ENCODE results near the gene OR11H6.
"Not testable (repeated sequence)": the region's sequence is repeated elsewhere in the genome, so short reads cannot be mapped to it uniquely, and the experiment has no call there.

The OR11H6 gene

GRCh38 chr14:20264361-20264760 is 40.9 kb downstream of the OR11H6 start:
- H3K4me3 ChIP-seq (ENCODE audit: low read length); H3K36me3 ChIP-seq (ENCODE audit: insufficient read depth, low read length); H3K27me3 ChIP-seq (ENCODE audit: insufficient read depth, low read length); H3K27ac ChIP-seq (ENCODE audit: low read depth, low read length); H3K4me1 ChIP-seq (ENCODE audit: insufficient read depth, low read length); H3K9ac ChIP-seq (ENCODE audit: low read depth, low read length): not testable (repeated sequence)
- WGBS = 93% methylated on average over 5 of the region's 5 CpGs
- H3K9me3 ChIP-seq (ENCODE audit: insufficient read depth, low read depth, low read length) = peaks cover 44% of the 10 kb centered on the region

DNA sequence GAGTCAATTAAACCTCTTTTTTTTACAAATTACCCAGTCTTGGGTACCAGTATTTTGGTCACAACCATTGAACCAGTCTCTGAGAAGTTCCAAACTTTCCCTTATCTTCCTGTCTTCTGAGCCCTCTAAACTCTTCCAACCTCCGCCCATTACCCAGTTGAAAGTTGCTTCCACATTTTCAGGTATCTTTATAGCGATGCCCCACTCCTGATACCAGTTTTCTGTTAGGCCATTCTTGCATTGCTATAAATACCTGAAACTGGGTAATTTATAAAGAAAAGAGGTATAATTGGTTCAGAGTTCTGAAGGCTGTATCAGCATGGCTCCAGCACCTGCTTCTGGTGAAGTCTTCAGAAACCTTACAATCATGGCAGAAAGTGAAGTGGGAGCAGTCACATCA is 50.6 kb downstream of the OR11H6 start:
- WGBS = 96% methylated on average over 2 of the region's 2 CpGs
- Histone ChIP-seq H3K9me3 (ENCODE audit: insufficient read depth, low read depth, low read length) (peaks cover 78% of the 10 kb centered on the region), H3K4me3 (ENCODE audit: low read length) (no peak overlapping the region), H3K27ac (ENCODE audit: low read depth, low read length) (no peak overlapping the region), H3K27me3 (ENCODE audit: insufficient read depth, low read length) (no peaks in the 10 kb centered on the region), H3K36me3 (ENCODE audit: insufficient read depth, low read length) (no peaks in the 10 kb centered on the region), H3K9ac (ENCODE audit: low read depth, low read length) (no peak overlapping the region), H3K4me1 (ENCODE audit: insufficient read depth, low read length) (no peaks in the 10 kb centered on the region)
